RKO (cell line): Measurements from ENCODE around the gene CCDC102A.

Experiments
- DNase-seq: peaks from one replicate; pipeline ENCODE4 v3.0.0-alpha.2; 2016; ENCODE audit warnings: low spot score

The CCDC102A gene

GRCh38 chr16:57477531-57478202 lies 58.7 kb downstream of the CCDC102A start:
- DNase-seq = no peak

- no peak for DNase-seq
Measured at GRCh38 chr16:57476546-57477410, 59.6 kb downstream of the CCDC102A start.

- DNase-seq = peak; percentile 13
Measured at GRCh38 chr16:57475711-57476339, 60.5 kb downstream of the CCDC102A start.

GRCh38 chr16:57474671-57475661 lies 61.4 kb downstream of the CCDC102A start:
- DNase-seq = no peak

GRCh38 chr16:57473906-57474305 lies 62.5 kb downstream of the CCDC102A start:
- DNase-seq = no peak

- no peak for DNase-seq
Measured at GRCh38 chr16:57473176-57473840, 63.1 kb downstream of the CCDC102A start.

- no peak for DNase-seq
Measured at GRCh38 chr16:57472665-57473060, 63.7 kb downstream of the CCDC102A start.

- DNase-seq = no peak
Measured at GRCh38 chr16:57471852-57472664, 64.3 kb downstream of the CCDC102A start.

- no peak for DNase-seq
Measured at GRCh38 chr16:57471209-57471608, 65.2 kb downstream of the CCDC102A start.

- no peak for DNase-seq
Measured at GRCh38 chr16:57470711-57471110, 65.7 kb downstream of the CCDC102A start.

GRCh38 chr16:57469917-57470470 lies 66.4 kb downstream of the CCDC102A start:
- DNase-seq = no peak

GRCh38 chr16:57469046-57469445 lies 67.3 kb downstream of the CCDC102A start:
- no peak for DNase-seq

GRCh38 chr16:57468346-57468745 lies 68.0 kb downstream of the CCDC102A start:
- DNase-seq = no peak

- no peak for DNase-seq
Measured at GRCh38 chr16:57464523-57464922, 71.8 kb downstream of the CCDC102A start.

GRCh38 chr16:57462978-57463362 lies 73.4 kb downstream of the CCDC102A start:
- peak; percentile 51 for DNase-seq

- peak; percentile 88 for DNase-seq
Measured at GRCh38 chr16:57462209-57462977, 74.0 kb downstream of the CCDC102A start, which contains the start of gene POLR2C. TSS of gene POLR2C (plus strand) at chr16:57462679. CDS start at chr16:57462725, 46 bp downstream.
